HL-60 (cell line): ENCODE measurements around the gene KCNMA1.

Experiments
- DNase-seq, 2 experiments: peaks; one replicate each; pipeline ENCODE4 v3.0.0-alpha.2; 2010 to 2020; ENCODE audit warnings: low read depth in 1 of 2, low spot score in 1 of 2
- H3K27ac ChIP-seq: fragments of 250-450 bp; sonication (Bioruptor Pico); replicated peaks from 2 replicates; pipeline ENCODE4 v1.5.1; 2020; ENCODE audit warnings: mild to moderate bottlenecking, moderate library complexity
- H3K27me3 ChIP-seq: fragments of 250-450 bp; sonication (Bioruptor Pico); 2 replicates; pipeline ENCODE4 v1.5.1; 2021; ENCODE audit warnings: mild to moderate bottlenecking, moderate library complexity; ENCODE audit not compliant: insufficient read depth, poor library complexity, severe bottlenecking
- H3K4me3 ChIP-seq: replicated peaks from 2 replicates; pipeline ENCODE4 v1.5.1; 2011; ENCODE audit warnings: mild to moderate bottlenecking, control low read depth, low read length; ENCODE audit not compliant: insufficient read depth
- CTCF ChIP-seq: IDR thresholded peaks from one replicate; pipeline ENCODE4 v1.5.1; 2011; ENCODE audit warnings: low read length, control low read depth, inconsistent platforms; ENCODE audit not compliant: insufficient read depth
- GABPA ChIP-seq: IDR thresholded peaks from 2 replicates; pipeline ENCODE4 v1.6.1; 2012; ENCODE audit warnings: low read depth
- POLR2AphosphoS5 ChIP-seq: IDR thresholded peaks from 2 replicates; pipeline ENCODE4 v1.6.1; 2012; ENCODE audit warnings: low read depth
- REST ChIP-seq: IDR thresholded peaks from 2 replicates; pipeline ENCODE4 v1.6.1; 2012; ENCODE audit warnings: low read depth; ENCODE audit not compliant: insufficient replicate concordance
- SPI1 ChIP-seq: IDR thresholded peaks from 2 replicates; pipeline ENCODE4 v1.6.1; 2012; ENCODE audit warnings: low read depth, mild to moderate bottlenecking, borderline replicate concordance

The KCNMA1 gene

GRCh38 chr10:77501846-77502261 is 135.8 kb downstream of the KCNMA1 start:
- DNase-seq: no peak
- Histone ChIP-seq H3K27ac (no peak overlapping the region), H3K4me3 (no peak overlapping the region)

DNA sequence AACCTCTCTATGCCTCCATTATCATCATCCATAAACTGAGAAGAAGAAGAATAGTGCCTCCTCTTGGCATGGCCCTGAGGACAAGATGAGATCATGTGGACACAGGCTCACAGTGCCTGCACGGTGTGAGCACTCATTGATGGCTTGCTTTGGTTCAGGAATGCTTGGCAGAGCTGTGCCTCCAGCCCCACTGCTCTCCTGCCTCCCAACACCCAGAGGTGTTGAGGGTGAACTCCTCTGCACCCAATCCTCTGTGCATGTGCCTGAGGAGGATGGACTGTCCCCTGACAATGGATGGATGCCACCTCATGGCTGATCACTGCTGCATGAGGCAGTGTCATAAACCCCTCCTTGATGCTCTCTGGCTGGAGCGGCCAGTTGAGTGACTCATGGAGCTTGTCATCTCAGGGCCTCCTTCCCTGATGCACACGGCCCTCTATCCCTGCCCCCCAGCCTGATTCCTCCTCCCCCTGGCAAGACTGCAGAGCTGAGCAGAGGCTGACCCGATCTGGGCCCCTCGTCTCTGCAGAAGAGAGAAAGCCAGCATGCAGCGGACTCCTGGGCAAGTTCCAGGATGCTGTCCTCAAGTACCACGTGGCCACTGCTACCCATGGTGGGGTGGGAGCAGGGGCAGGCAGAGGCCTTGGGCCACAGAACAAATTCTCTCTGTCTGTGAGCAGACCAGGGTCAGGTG is 136.3 kb downstream of the KCNMA1 start:
- H3K27ac ChIP-seq: no peak overlapping the region
- DNase-seq: no peak
- no peak overlapping the region for H3K4me3 ChIP-seq
- H3K27me3 ChIP-seq: no peaks in the 10 kb centered on the region
- TF ChIP-seq POLR2AphosphoS5 (no peak), GABPA (no peak), REST (no peak), CTCF (no peak), SPI1 (no peak)

More at GRCh38 chr10:77501846-77502261, 135.8 kb downstream of the KCNMA1 start:
- H3K27me3 ChIP-seq: no peaks in the 10 kb centered on the region
- TF ChIP-seq POLR2AphosphoS5 (no peak), CTCF (no peak), SPI1 (no peak), REST (no peak), GABPA (no peak)

DNA sequence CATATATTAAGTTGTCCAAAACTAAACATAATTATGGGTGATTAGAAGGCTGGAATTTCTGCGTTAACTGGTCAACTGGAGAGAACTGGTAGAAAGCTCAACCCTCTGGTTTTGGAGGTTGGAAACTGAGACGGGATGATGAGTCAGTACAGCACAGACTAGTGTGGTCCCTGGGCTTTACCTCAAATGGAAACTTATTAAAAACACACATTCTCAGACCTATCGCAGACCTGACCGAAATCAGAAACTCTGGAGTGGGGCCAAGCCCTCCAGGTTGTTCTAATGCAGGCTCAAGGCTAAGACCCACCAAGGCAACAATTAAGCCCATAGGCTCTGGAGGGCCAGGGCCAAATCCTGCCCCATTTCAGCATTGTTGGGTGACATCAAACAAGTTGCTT is 136.9 kb downstream of the KCNMA1 start:
- no peak for DNase-seq
- H3K27me3 ChIP-seq: no peaks in the 10 kb centered on the region
- no peak for TF ChIP-seq GABPA
- TF ChIP-seq REST: no peak
- TF ChIP-seq SPI1: no peak
- no peak for TF ChIP-seq POLR2AphosphoS5
- H3K4me3 ChIP-seq: no peak overlapping the region
- H3K27ac ChIP-seq: no peak overlapping the region
